GM12872 (cell line): ENCODE measurements around the gene TOMM70.

Source experiments
- CTCF ChIP-seq: IDR thresholded peaks from 3 replicates; pipeline ENCODE4 v1.5.1; 2011; ENCODE audit warnings: low read depth, mild to moderate bottlenecking, low read length, moderate library complexity; ENCODE audit not compliant: insufficient read depth

TOMM70 gene

GRCh38 chr3:100420885-100421284, 20.0 kb upstream of the TOMM70 start:
- no peak for TF ChIP-seq CTCF

GRCh38 chr3:100419406-100419805, 18.5 kb upstream of the TOMM70 start:
- no peak for TF ChIP-seq CTCF

- TF ChIP-seq CTCF, result no peak
These were observed 16.0 kb upstream of the TOMM70 start for GRCh38 chr3:100416863-100417262.

- no peak for TF ChIP-seq CTCF
These were observed 15.3 kb upstream of the TOMM70 start for GRCh38 chr3:100416176-100416575.

GRCh38 chr3:100413613-100414012, 12.7 kb upstream of the TOMM70 start:
- TF ChIP-seq CTCF, result no peak

GRCh38 chr3:100412912-100413590, 12.2 kb upstream of the TOMM70 start:
- TF ChIP-seq CTCF, result no peak

GRCh38 chr3:100411091-100411982, 10.4 kb upstream of the TOMM70 start:
- TF ChIP-seq CTCF, result no peak
